DLD1 (cell line): ENCODE measurements around the gene SAP25.

Experiments used
- in situ Hi-C: cut with HindIII; loops from 2 replicates; pipeline ENCODE4 v1.10.0; 2017; ENCODE audit warnings: low sequenced_read_pairs

The SAP25 gene

DNA sequence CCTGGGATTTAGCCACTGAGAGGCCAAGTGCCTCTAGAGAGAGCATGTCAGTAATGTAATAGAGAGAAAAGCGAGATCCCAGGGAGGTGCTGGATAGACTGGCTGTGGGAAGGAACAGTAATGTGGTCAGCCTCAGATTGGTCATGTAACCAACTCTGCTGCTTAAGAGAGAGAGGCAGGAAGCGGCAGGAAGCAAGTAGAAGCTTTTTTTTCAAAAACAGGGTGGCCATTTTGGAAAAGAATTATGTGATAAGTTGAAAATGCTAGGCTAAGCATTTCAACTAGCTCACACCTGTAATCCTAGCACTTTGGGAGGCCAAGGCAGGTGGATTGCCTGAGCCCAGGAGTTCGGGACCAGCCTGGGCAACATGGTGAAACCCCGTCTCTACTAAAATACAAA is 24.7 kb upstream of the SAP25 start:
- in situ Hi-C loops: no loop called here

- in situ Hi-C loops: no loop called here
These were observed 21.5 kb upstream of the SAP25 start for GRCh38 chr7:100595188-100595587.

GRCh38 chr7:100591596-100591995 is 17.9 kb upstream of the SAP25 start:
- in situ Hi-C loops: no loop called here

DNA sequence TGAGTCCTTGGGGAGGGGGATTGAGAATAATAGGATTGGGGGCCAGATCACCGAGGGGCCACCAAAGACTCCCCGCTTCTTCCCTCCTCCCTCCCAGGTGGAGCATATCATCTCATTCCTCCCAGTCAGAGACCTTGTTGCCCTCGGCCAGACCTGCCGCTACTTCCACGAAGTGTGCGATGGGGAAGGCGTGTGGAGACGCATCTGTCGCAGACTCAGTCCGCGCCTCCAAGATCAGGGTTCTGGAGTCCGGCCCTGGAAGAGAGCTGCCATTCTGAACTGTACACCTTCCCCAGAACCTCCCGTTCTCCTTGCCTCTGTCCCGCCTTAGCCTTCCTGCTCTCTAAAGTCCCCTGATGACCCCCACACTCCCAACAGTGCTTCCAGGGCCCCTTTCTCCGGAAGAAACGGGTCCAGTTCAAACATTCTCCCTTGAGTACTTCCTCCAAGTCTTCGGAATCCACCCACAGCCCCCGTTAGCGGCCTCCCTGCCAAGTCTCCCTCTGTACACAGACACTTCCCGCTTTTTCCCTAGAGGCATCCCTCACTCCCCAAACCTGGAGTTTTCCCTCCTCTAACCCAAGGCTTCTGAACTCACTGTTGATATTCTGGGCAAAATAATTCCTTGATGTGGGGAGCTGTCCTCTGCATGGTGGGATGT is 16.5 kb upstream of the SAP25 start:
- in situ Hi-C loops: no loop called here

DNA sequence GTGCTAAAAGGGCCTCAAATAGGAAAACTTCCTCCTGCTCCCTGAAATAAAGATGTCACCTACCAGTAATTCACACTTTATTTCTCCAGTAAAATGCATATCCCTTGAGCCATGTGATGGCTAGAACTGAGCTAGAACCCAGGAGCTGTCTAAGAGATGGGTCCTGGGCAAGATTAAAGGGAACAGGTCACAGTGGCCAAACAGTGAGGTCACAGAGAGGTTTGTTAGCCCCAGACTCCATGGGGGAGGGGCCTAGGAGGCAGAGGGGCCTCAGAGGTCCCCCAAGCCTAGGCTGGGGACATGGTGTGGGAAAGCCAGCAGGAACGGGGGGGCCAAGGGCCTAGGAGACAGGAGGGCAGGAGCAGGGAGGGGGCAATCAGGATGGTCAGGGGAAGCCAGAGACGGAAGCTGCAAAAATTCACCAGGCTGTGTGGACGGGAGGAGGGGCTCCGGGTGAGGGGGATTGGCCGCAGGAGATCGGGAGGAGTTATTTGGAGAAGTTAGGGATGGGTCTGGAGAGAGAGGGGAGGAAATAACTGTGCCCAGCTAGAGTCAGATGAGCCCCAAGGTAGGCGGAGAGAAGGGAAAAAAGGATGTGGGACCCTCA is 15.7 kb upstream of the SAP25 start:
- in situ Hi-C loops: no loop called here

DNA sequence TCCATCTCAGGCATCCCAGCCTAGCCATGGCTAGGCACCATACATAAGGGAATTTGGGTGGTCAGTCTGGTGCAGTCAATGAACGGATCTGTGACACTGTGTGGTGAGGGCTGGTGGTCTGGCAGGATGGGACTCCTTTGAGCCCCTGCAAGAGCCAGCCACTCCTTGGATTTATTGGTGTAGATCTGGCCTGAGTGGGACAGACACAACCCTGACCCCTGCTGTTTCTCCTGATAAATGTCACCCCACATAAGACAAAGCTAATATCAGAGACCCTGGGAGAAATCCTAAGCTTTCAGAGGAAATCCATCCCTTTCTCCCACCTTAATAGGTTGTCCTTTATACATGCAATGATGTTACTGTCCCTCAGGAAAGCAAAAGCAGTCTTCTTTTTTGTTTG is 14.7 kb upstream of the SAP25 start:
- in situ Hi-C loops: no loop called here

DNA sequence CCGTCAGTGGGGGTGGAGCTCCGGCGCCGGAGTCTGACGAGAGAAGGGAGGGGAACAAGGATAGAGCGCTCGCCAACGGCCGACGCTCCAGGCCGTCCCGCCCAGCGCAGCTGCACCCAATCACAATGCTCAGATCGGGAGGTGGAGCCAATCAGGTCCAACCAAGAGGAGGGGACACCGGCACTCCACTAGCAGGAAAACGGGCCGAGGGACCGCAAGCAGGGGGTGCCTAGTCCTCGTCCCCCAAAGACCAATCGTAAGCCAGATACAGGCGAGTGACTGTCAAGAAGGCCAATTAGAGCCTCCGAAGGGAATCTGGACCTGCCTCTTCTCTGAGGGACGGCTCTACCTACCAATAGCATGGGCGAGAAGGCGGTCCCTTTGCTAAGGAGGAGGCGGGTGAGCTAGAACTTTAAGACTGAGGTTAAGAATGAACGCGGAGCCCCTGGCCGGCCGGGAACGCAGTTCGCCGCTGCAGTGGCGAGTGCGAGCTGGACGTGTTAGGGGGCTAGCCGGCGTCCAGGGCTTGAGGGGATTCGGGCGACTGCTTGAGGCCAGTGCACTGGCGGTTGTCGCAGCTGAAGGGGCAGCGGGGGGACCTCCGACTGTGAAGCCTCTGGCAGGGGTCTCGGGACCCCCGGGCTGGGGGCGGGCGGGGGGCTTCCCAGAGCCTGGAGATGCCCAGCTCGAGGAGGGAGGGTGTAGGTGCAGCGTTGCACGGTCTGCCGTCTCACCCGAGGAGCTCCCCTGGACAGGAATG is 12.7 kb upstream of the SAP25 start, which contains the start of gene FBXO24:
Gene FBXO24, plus strand, starts transcription at position 63 of the 760 bp plus-strand sequence. Its CDS starts 298 bp downstream, at position 361.
- in situ Hi-C loops: no loop called here

DNA sequence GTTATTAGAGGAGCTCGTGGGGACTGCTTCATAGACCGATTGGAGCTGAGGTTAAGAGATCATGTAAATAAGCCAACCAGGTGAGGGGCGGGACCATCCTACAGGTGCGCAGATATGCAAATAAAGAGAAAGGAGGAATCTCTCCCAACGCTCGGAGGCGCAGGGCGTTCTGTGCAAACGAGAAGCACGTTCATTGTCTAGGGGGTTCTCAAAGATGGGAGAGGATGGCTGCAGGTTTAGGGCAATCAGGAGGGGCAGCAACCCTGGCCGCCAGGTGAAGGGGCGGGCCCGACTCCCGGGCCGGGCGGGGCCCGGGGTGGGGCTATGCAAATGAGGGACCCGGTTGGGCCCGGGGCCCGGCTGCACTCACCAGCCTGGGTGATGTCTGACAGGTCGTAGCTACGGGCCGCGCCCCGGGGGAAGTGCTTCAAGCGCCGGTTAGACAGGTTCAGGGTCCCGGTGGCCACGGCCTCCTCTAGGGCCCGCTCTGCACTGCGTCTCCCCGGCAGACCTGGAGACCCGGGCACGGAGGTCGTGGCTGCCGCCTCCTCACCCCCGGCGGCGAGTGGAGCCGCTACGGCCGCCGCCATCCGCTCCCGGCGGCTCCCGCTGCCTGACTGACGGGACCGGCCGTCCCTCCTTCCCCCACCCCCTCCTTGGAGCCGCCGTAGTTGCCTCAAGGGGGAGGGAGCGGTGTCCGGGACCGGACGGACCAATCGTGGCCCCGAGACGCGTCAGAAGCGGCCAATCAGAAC is 12.0 kb upstream of the SAP25 start, which contains the start of gene LRCH4:
Gene LRCH4, minus strand, starts transcription at position 619 of the 755 bp plus-strand sequence. Its CDS starts 29 bp downstream, at position 590.
- in situ Hi-C loops: no loop called here

DNA sequence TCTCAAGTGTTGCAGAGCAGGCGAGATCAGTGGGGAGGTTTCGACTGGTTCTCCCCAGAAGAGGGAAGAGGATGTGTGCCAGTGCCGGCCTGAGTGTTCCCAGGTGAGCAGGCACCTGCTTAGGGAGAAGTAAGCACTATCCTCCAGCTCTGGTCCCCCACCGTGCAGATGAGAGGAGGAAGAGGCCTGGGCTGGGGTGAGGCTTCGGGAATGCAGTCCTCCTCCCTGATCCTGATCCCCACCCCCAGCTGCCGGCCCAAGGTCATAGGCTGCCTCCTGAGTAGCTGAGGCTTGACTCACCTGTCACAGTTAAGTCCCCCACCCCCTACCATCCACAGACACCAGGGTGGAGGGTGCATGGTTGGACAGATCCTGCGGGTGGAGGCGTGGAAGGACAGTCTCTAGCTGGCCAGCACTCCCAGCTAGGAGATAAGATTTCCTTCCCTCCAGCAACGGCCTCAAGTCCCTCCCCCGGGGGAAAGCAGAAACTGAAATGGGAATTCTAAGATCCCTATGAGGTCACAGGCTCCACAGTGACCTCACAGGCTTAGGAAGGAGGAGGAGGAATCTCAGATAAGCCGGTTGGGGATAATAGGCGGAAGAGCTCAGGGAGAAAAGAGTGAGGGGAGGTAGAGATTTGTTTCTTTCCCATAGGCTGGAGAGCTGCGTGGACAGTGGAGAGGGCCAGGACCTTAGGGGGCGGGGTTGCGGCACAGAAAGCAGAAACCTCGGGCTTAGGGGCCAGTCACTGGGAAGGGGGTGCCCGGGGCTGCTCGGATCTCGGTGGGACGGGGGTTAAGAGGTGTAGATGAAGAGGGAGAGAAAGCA is 11.2 kb upstream of the SAP25 start:
- in situ Hi-C loops: no loop called here

DNA sequence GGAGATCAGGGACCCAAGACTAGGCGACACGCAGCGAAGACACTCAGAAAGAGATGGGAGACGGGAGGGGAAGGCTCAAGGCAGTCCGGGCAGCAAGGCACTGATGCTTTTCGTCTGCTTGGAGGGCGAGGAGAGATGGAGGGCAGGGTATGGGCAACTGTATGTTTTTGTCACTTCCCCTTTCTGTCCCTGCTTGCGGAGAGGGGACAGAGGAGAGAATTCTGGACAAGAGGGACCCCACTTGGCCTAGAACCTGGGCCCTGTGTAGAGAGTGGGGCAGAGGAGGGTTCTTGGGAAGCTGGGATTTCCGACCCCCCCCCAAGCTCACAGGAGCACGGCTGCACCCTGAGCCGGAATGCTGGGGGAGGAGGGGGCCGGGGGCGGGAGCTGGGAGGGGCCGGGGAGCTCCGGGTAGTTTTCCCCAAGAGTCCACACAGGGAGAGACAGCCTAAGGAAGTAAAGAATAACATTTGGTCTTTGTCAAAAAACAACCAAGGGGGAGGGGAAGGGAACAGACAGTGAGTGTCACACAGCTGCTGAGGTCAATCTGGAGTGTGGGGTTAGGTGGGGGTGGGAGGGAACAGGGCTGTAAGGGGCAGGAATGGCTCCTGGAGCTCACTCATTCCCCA is 10.5 kb upstream of the SAP25 start:
- in situ Hi-C loops: no loop called here

- in situ Hi-C loops: no loop called here
These were observed 9.7 kb upstream of the SAP25 start for GRCh38 chr7:100583132-100584053.

DNA sequence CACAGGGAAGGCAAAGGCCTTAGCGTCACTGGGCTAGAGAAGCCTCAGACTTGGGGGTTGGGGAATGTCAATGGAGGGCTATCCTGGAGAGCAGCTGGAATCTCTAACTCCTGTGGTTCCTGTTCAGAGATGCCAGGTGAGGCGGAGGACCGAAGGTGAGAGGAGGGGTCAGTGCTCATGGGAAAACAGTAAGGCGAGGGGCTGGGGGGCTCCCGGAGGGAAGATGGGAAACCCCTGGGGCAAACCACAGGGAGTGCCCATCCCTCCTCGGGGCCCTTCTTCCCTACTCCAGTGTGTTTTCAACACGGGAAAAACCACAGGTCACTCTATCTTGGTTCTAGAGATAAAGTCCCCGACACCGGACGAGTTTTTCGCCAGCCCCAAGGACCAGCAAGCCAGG is 8.9 kb upstream of the SAP25 start:
- in situ Hi-C loops: no loop called here

DNA sequence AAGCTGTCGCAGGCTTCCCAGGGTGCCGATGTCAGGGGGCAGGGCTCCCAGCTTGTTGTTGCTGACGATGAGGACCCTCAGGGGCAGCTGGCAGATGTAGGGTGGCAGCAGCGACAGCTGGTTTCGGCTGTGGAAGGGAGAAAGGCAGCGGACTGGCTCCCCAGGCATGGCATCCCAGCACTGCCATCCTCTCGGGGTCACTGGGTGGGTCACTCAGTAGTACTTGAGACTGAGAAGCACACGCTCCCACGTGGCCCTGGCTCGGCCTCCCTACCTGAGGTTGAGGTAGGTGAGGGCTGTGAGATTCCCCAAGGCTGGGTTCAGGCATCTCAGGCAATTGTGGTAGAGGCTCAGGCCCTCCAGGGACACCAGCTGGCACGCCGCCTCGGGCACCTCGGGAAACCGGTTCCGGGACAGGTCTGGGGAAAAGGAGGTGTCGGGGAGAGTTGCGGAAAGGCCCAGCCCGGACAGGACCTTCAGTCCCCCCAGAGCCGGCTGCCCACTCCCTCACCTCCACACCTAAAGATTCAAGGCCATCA is 8.4 kb upstream of the SAP25 start:
- in situ Hi-C loops: no loop called here

- in situ Hi-C loops: no loop called here
These were observed 7.0 kb upstream of the SAP25 start for GRCh38 chr7:100580466-100581283.

DNA sequence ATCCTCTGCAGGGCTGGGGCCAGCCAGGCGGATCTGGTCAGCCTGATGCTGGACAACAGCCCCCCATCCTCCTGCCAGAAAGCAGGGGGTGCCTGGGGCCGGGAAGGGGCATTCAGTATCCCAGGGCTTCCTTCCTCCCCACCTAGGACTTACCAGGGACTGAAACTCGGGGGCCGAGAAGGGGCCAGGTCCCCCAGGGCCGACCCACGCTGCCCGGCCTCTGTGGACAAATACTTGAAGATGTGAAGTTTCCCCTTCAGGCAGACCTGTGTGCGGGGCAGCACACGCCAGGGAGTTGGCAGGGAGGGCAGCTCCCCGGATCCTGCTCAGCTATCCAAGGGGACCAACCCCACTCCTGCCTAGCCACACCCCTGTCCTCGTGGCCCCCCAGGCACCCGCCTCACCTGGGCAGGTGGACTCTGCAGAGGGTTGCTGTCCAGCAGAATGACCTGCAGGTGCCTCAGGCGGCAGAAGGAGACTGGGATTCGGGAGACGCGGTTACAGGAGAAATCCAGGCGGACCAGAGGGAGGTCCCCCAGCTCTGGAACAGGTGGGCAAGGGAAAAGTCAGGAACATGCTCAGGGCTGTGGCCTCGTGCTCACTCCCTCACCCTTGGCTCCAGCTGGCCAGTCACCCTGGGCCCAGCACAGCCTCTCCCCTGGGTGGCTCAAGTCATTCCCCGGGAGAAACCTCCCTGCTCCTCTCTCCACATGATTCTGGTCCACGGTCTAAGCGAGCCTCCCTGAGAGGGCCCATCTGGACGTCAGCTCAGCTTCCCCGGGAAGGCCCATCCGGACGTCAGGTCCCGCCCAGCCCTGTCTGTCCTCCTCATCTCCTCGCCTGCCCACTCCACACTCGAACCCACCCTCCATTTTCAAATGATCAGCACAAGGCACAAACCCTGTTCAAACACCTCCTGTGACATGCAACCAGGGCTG is 4.8 kb upstream of the SAP25 start:
- in situ Hi-C loops: no loop called here

GRCh38 chr7:100577507-100577906 is 3.8 kb upstream of the SAP25 start:
- in situ Hi-C loops: no loop called here

- in situ Hi-C loops: no loop called here
These were observed 3.4 kb upstream of the SAP25 start for GRCh38 chr7:100577103-100577502.
